Stimulated activated CD4-positive, alpha-beta T cell treated with anti-CD3 and anti-CD28 coated beads, TNF-alpha, amount 100 ng/mL, for 48 hours (primary cell): ENCODE data around the gene POTEB3.
"Not testable (repeated sequence)": the region's sequence is repeated elsewhere in the genome, so short reads cannot be mapped to it uniquely, and the experiment has no call there.

Source experiments
- DNase-seq, 3 donors: peaks; one replicate each; pipeline ENCODE4 v3.0.0-alpha.2; 2020; ENCODE audit warnings: low read depth in 3 of 3

Gene POTEB3

GRCh38 chr15:21440399-21440798 lies at the start of gene POTEB3:
POTEB3 (minus strand) TSS chr15:21440499; CDS start chr15:21440011, 488 bp downstream.
- DNase-seq: not testable (repeated sequence)

GRCh38 chr15:21453683-21454082 lies 13.4 kb upstream of the POTEB3 start:
- not testable (repeated sequence) for DNase-seq

- DNase-seq: not testable (repeated sequence)
Observed at GRCh38 chr15:21451920-21452563, 11.7 kb upstream of the POTEB3 start.

GRCh38 chr15:21451487-21451886 lies 11.2 kb upstream of the POTEB3 start:
- not testable (repeated sequence) for DNase-seq

- not testable (repeated sequence) for DNase-seq
Observed at GRCh38 chr15:21407366-21407765, 32.9 kb downstream of the POTEB3 start.

- not testable (repeated sequence) for DNase-seq
Observed at GRCh38 chr15:21401531-21401930, 38.8 kb downstream of the POTEB3 start.

GRCh38 chr15:21399111-21399510 lies 41.2 kb downstream of the POTEB3 start:
- not testable (repeated sequence) for DNase-seq

- DNase-seq: not testable (repeated sequence)
Observed at GRCh38 chr15:21398511-21398910, 41.8 kb downstream of the POTEB3 start.

GRCh38 chr15:21397656-21398055 lies 42.6 kb downstream of the POTEB3 start:
- DNase-seq: not testable (repeated sequence)

- not testable (repeated sequence) for DNase-seq
Observed at GRCh38 chr15:21397186-21397585, 43.1 kb downstream of the POTEB3 start.

GRCh38 chr15:21385961-21386360 lies 54.3 kb downstream of the POTEB3 start:
- not testable (repeated sequence) for DNase-seq

- DNase-seq: not testable (repeated sequence)
Observed at GRCh38 chr15:21383866-21384485, 56.3 kb downstream of the POTEB3 start.

- not testable (repeated sequence) for DNase-seq
Observed at GRCh38 chr15:21373682-21374081, 66.6 kb downstream of the POTEB3 start.

GRCh38 chr15:21369177-21369576 lies 71.1 kb downstream of the POTEB3 start:
- not testable (repeated sequence) for DNase-seq

GRCh38 chr15:21368625-21369024 lies 71.7 kb downstream of the POTEB3 start:
- DNase-seq: not testable (repeated sequence)
